Body of pancreas (tissue), 4 donors: ENCODE results near the gene DLST. TPM values are rescaled to one million over a fixed set of nuclear protein-coding genes. Genes with fewer than 3 reads are reported as not detected.

Experiments
- ATAC-seq: fragments of 150-250 bp; one replicate; pipeline ENCODE4 v1.9.1; 2016
- DNase-seq, 4 donors: peaks; one replicate each; pipeline ENCODE4 v3.0.0-alpha.2; 2019
- H3K27ac ChIP-seq, 4 donors: fragments of 200-600 bp; sonication (generic); 1 replicate in 3 of 4; 2 replicates in 1 of 4; pipeline versions ENCODE4 v1.5.1 to v1.6.1; 2016 to 2019; ENCODE audit warnings: mild to moderate bottlenecking in 1 of 4, mixed read lengths in 1 of 4, moderate library complexity in 1 of 4
- H3K27me3 ChIP-seq, 2 donors: fragments of 200-600 bp; sonication (generic); one replicate each; pipeline ENCODE4 v1.6.0; 2016; ENCODE audit warnings: mild to moderate bottlenecking in 1 of 2
- H3K36me3 ChIP-seq, 2 donors: fragments of 200-600 bp; sonication (generic); replicated peaks in 1 of 2; 2 replicates each; pipeline ENCODE4 v1.5.1; 2016; ENCODE audit warnings: low read depth in 2 of 2; ENCODE audit not compliant: insufficient read depth in 1 of 2
- H3K4me1 ChIP-seq: fragments of 200-600 bp; sonication (generic); one replicate; pipeline ENCODE4 v1.6.0; 2016
- H3K4me3 ChIP-seq, 2 donors: fragments of 200-600 bp; sonication (generic); 1 replicate in 1 of 2; 2 replicates in 1 of 2; pipeline ENCODE4 v1.5.1; 2016 to 2019
- H3K9me3 ChIP-seq, 3 donors: fragments of 200-600 bp; sonication (generic); 1 replicate in 2 of 3; 2 replicates in 1 of 3; pipeline ENCODE4 v1.5.1; 2016
- CTCF ChIP-seq, 7 experiments: fragments of 450-650 bp in 4 of 7; fragments of 200-600 bp in 3 of 7; sonication (generic) in 3 of 7; IDR thresholded peaks; one replicate each; pipeline ENCODE4 v1.5.1; 2016 to 2019; ENCODE audit warnings: antibody characterized with exemption in 7 of 7
- POLR2A ChIP-seq, 3 donors: fragments of 450-650 bp; IDR thresholded peaks; one replicate each; pipeline ENCODE4 v1.6.1; 2016; ENCODE audit warnings: antibody characterized with exemption in 3 of 3, mild to moderate bottlenecking in 2 of 3
- WGBS, 2 donors: methylation state at CpG; one replicate each; pipeline ENCODE4 v1.1.5; 2017; 5-methylcytosine and 5-hydroxymethylcytosine counted together
- intact Hi-C: fragments of 100-400 bp; cut with DNase I; formaldehyde crosslinking; loops from one replicate; pipeline ENCODE4 v1.15.1; 2023
- total RNA-seq, 2 donors: library from RNA; depleted of rRNA; stranded (reverse); fragments of >200 nt; gene quantifications; one replicate each; pipeline ENCODE4 v1.1.0, GENCODE V29; 2016

DLST gene
- total RNA-seq, 2 donors from 2014 or later, result 33.7 to 36.3 TPM

GRCh38 chr14:74843653-74844052 lies 38.1 kb upstream of the DLST start:
- Histone ChIP-seq H3K9me3 (no peaks in the 10 kb centered on the region), H3K27me3 (no peaks in the 10 kb centered on the region), H3K4me3 (no peak overlapping the region), H3K36me3 (no peaks in the 10 kb centered on the region), H3K4me1 (no peaks in the 10 kb centered on the region), H3K27ac (no peak overlapping the region)
- TF ChIP-seq CTCF (IDR thresholded peaks at IDR 0.05) (no peak), POLR2A (IDR thresholded peaks at IDR 0.05) (no peak)
- ATAC-seq (no peak), DNase-seq (peak in 1 of 4 donors; percentile 15)
- intact Hi-C loops, result no loop called here

GRCh38 chr14:74846168-74846567 lies 35.5 kb upstream of the DLST start:
- intact Hi-C loops, result no loop called here
- H3K27me3 ChIP-seq, result no peaks in the 10 kb centered on the region
- TF ChIP-seq POLR2A (IDR thresholded peaks at IDR 0.05) (no peak), CTCF (IDR thresholded peaks at IDR 0.05) (no peak)
- H3K9me3 ChIP-seq, result no peaks in the 10 kb centered on the region
- no peak overlapping the region for H3K27ac ChIP-seq
- H3K4me3 ChIP-seq, result no peak overlapping the region
- WGBS, 2 donors, result 41 to 42% methylated on average over 3 of the region's 3 CpGs
- ATAC-seq (no peak), DNase-seq (no peak)
- H3K36me3 ChIP-seq, result no peaks in the 10 kb centered on the region
- no peaks in the 10 kb centered on the region for H3K4me1 ChIP-seq

GRCh38 chr14:74846968-74847665 lies 34.6 kb upstream of the DLST start:
- TF ChIP-seq CTCF (IDR thresholded peaks at IDR 0.05) (no peak), POLR2A (IDR thresholded peaks at IDR 0.05) (no peak)
- H3K27me3 ChIP-seq, result no peaks in the 10 kb centered on the region
- H3K36me3 ChIP-seq, result no peaks in the 10 kb centered on the region
- DNase-seq, result no peak
- ATAC-seq, result no peak
- H3K27ac ChIP-seq, result no peak overlapping the region
- intact Hi-C loops, result no loop called here
- no peaks in the 10 kb centered on the region for H3K9me3 ChIP-seq
- H3K4me3 ChIP-seq, result no peak overlapping the region
- WGBS, 2 donors, result 89 to 92% methylated on average over 1 of the region's 1 CpG
- no peaks in the 10 kb centered on the region for H3K4me1 ChIP-seq

- intact Hi-C loops, result no loop called here
- Histone ChIP-seq H3K27ac (no peak overlapping the region), H3K4me1 (no peaks in the 10 kb centered on the region), H3K4me3 (no peak overlapping the region), H3K27me3 (no peaks in the 10 kb centered on the region), H3K36me3 (no peaks in the 10 kb centered on the region), H3K9me3 (no peaks in the 10 kb centered on the region)
- no peak for ATAC-seq
- WGBS, 2 donors, result 80 to 83% methylated on average over 2 of the region's 2 CpGs
- TF ChIP-seq CTCF (IDR thresholded peaks at IDR 0.05) (no peak), POLR2A (IDR thresholded peaks at IDR 0.05) (no peak)
- DNase-seq, result no peak
These were observed 32.9 kb upstream of the DLST start for GRCh38 chr14:74848768-74849167.

GRCh38 chr14:74852922-74853530 lies 28.7 kb upstream of the DLST start:
- no peak for DNase-seq
- no peaks in the 10 kb centered on the region for H3K27me3 ChIP-seq
- H3K4me1 ChIP-seq, result peaks cover 9% of the 10 kb centered on the region
- H3K9me3 ChIP-seq, result no peaks in the 10 kb centered on the region
- intact Hi-C loops, result no loop called here
- H3K4me3 ChIP-seq, result no peak overlapping the region
- ATAC-seq, result peak; percentile 78
- H3K36me3 ChIP-seq, result no peaks in the 10 kb centered on the region
- H3K27ac ChIP-seq, result peak overlapping the region in 3 of 4 donors; percentile 16 to 48 (median 43)
- no peak for TF ChIP-seq POLR2A (IDR thresholded peaks at IDR 0.05)
- no peak for TF ChIP-seq CTCF (IDR thresholded peaks at IDR 0.05)
- WGBS, 2 donors, result 20 to 32% methylated on average over 2 of the region's 2 CpGs
